AG09309 (cell line): ENCODE results near the gene THSD4.
A peak's percentile ranks its signal among the peaks of the same experiment; 100 is the strongest.
"Not testable (repeated sequence)": the region's sequence is repeated elsewhere in the genome, so short reads cannot be mapped to it uniquely, and the experiment has no call there.

ENCODE experiments used
- DNase-seq: peaks from one replicate; pipeline ENCODE4 v3.0.0-alpha.2; 2010; ENCODE audit warnings: low read depth
- H3K4me3 ChIP-seq: 2 replicates; pipeline ENCODE4 v1.5.1; 2011; ENCODE audit warnings: mild to moderate bottlenecking, low read depth, low read length, moderate library complexity; ENCODE audit not compliant: control insufficient read depth
- TF ChIP-seq, protein P1 (sequence below): IDR thresholded peaks from 2 replicates; pipeline ENCODE4 v1.5.1; 2011; ENCODE audit warnings: mild to moderate bottlenecking, low read depth, low read length, inconsistent platforms; ENCODE audit not compliant: insufficient read depth, control insufficient read depth; ENCODE audit errors: missing control alignments

The THSD4 gene

DNA sequence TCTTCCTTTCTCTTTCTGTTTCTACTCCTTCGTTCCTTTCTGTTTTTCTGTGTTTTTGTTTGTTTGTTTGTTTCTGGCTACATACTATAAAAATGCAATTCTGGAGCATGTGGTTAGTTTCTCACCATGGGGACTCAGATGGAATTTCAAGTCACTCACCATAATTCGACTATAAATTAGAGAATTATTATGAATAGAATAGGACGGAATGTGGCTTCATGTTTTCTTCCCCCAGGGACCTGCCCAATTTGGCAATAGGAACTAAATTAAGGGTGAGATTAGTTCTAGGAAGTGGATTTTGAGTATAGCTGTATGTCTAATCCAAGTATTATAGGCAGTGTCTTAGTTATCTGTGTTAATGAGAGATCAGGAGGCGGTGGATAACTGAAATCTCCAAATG lies 96.9 kb downstream of the THSD4 start:
- DNase-seq: no peak
- TF ChIP-seq, protein P1, sequence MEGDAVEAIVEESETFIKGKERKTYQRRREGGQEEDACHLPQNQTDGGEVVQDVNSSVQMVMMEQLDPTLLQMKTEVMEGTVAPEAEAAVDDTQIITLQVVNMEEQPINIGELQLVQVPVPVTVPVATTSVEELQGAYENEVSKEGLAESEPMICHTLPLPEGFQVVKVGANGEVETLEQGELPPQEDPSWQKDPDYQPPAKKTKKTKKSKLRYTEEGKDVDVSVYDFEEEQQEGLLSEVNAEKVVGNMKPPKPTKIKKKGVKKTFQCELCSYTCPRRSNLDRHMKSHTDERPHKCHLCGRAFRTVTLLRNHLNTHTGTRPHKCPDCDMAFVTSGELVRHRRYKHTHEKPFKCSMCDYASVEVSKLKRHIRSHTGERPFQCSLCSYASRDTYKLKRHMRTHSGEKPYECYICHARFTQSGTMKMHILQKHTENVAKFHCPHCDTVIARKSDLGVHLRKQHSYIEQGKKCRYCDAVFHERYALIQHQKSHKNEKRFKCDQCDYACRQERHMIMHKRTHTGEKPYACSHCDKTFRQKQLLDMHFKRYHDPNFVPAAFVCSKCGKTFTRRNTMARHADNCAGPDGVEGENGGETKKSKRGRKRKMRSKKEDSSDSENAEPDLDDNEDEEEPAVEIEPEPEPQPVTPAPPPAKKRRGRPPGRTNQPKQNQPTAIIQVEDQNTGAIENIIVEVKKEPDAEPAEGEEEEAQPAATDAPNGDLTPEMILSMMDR: no peak
- no peak overlapping the region for H3K4me3 ChIP-seq

DNA sequence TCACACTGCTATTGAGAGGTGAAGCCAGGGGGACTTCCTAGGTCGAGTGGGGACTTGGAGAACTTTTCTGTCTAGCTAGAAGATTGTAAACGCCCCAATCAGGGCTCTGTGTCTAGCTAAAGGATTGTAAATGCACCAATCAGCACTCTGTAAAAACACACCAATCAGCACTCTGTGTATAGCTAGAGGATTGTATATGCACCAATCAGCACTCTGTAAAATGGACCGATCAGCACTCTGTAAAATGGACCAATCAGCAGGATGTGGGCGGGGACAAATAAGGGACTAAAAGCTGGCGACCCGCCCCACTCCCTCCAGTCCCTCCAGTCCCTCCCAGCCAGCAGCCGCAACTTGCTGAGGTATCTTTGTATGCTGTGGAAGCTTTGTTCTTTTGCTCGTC lies 98.7 kb downstream of the THSD4 start:
- not testable (repeated sequence) for DNase-seq

DNA sequence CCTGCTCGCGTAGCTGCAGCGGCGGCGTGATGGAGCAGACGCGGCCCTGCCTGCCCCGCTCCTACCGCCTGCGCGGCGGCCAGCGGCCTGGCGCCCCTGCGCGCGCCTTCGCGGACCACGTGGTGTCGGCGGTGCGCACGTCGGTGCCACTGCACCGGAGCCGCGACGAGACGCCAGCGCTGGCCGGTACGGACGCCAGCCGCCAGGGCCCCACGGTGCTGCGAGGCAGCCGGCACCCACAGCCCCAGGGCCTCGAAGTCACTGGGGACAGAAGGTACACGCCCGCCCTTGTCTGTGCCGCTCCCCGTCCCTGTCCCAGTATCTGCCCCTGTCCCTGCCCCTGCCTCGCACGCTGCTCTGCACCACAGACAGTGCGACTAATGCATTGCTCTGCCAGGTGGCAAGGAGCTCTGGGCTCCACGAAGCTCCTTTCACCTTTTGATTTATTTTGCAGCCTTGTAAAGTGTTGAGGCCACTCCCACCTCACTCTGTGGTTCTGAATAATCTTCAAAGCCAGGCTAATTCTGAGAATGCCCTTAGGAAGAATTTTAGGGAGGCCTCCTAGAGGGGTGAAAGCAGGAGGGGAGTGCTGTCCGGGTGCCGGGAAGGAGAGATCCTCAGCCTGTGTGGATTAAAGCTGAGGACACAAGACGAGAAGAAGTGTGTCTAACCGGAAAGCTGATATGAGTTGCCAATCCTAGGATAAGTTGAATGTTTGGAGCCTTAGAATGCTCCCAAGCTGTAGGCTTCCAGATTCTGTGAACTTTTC lies 100.0 kb downstream of the THSD4 start:
- H3K4me3 ChIP-seq: no peak overlapping the region
- TF ChIP-seq, protein P1: no peak
- DNase-seq: no peak

More for the DNA sequence above, 98.7 kb downstream of the THSD4 start:
- H3K4me3 ChIP-seq: not testable (repeated sequence)

DNA sequence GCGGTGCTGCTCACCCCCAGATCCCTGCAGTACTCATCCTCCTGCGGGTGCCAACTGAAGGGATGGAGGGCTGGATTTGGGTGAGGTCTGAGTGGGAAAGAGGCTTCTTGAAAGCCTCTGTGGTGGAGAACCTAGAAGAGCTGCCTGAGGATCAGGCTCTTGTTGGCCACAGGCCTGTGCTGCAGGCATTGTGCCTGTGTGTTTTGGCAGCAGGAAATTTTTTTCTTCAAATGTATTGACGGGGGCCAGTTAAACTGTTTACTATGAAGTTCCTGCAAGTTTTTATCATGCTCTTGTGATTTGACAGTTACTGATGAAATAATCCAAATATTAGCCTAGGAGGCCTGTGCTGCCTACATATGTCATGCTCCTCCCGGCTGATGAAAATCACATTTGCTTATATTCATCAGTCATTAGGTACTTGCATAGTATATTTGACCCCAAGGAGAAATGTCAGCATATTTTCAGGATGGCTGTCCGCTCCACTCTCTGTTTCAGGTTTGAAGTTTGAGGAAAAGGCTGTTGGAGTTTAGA lies 103.1 kb downstream of the THSD4 start:
- no peak for DNase-seq
- H3K4me3 ChIP-seq: no peak overlapping the region

DNA sequence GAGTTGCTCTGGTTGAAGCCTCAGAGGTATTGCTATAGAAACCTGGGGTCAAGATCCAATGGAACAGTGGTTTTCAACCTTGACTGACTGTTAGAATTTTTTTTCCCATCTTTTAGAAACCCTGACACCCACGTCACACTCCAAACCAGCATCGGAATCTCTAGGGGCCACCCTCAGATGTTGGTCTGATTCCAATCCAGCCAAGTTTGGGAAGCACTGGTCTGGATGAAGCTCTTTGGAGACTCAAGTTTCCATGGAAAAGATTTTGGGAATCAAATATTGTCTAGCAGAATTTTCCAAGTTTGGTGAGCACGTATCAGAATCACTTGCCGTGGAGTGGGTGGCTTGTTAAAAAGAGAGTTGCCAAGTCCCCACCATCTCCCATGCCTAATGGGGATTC lies 103.8 kb downstream of the THSD4 start:
- DNase-seq: no peak
- TF ChIP-seq, protein P1: no peak
- no peak overlapping the region for H3K4me3 ChIP-seq

More for the DNA sequence above, 103.1 kb downstream of the THSD4 start:
- TF ChIP-seq, protein P1: no peak

DNA sequence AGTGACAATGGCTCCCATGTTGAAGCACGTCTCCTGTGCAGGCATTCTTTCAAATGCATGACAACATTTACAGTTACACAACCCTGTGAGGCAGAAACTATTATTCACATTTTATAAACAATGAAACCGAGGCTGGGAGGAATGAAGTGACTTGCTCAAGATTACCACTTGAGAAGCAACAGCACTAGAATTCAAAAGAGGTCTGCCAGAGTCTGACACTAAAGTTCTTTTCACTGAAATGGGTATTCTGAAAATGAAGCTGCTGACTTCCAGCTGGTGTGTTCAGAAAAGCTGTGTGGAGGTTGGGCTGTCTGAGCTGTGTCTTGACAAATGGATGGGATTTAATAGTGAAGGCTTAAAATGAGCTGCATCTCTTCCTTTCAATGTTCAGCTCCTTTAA lies 104.4 kb downstream of the THSD4 start:
- peak; percentile 76 for DNase-seq
- H3K4me3 ChIP-seq: no peak overlapping the region
- TF ChIP-seq, protein P1: no peak

DNA sequence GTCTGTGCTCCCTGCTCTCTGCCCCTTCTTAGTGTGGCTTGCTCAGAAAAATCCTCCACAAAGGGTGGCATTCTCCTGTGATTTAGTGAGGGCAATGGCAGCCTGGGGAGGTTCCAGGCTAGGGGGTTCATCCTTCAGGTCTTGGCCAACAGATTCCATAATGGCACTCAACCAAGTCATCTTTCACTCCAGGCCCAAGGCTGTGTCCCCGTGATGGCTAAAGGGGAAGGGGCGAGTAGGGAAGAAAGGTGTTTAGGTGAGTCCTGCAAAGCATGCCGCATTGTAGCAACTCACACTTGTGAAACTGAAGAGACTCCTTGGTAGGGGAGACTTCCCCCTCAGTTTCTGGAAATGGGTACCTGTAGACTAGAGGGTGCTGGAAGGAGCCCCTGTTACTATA lies 105.6 kb downstream of the THSD4 start:
- TF ChIP-seq, protein P1: no peak
- DNase-seq: no peak
- H3K4me3 ChIP-seq: no peak overlapping the region
